ENCODE results near the gene ASTN2.

ASTN2 gene

GRCh38 chr9:117184173-117184572 lies 230.7 kb downstream of the ASTN2 start:
- Histone ChIP-seq H2AFZ (ENCODE audit: low read depth, low read length) (no peak overlapping the region), H4K20me1 (ENCODE audit: insufficient read depth, low read length) (no peaks in the 10 kb centered on the region), H3K4me1 (ENCODE audit: insufficient read depth, low read length) (no peaks in the 10 kb centered on the region), H3K27me3 (ENCODE audit: insufficient read depth, low read length, poor library complexity) (no peaks in the 10 kb centered on the region), H3K9me3 (ENCODE audit: insufficient read depth, low read length, severe bottlenecking) (no peaks in the 10 kb centered on the region), H3K27ac (ENCODE audit: low read length) (no peak overlapping the region), H3K4me2 (ENCODE audit: insufficient read depth, low read length) (no peak overlapping the region), H3K79me2 (ENCODE audit: insufficient read depth, low read length) (no peaks in the 10 kb centered on the region), H3K9ac (ENCODE audit: low read depth, low read length) (no peak overlapping the region), H3K36me3 (ENCODE audit: insufficient read depth, low read length) (no peaks in the 10 kb centered on the region), H3K4me3 (ENCODE audit: low read depth in 1 of 2, low read length in 2 of 2) (no peak overlapping the region)
- DNase-seq: no peak
- no peak for TF ChIP-seq CTCF (IDR thresholded peaks at IDR 0.05; ENCODE audit: borderline replicate concordance, extremely low read depth, low read length, poor library complexity, severe bottlenecking)
- no peak for TF ChIP-seq EZH2 (IDR thresholded peaks at IDR 0.05; ENCODE audit: borderline replicate concordance, low read depth, low read length, severe bottlenecking)
- no peak for ATAC-seq (ENCODE audit: insufficient read depth, low read depth)

GRCh38 chr9:117182046-117182445 lies 232.8 kb downstream of the ASTN2 start:
- no peak overlapping the region for H3K4me2 ChIP-seq (ENCODE audit: insufficient read depth, low read length)
- H3K36me3 ChIP-seq (ENCODE audit: insufficient read depth, low read length): no peaks in the 10 kb centered on the region
- H3K9ac ChIP-seq (ENCODE audit: low read depth, low read length): no peak overlapping the region
- no peak for ATAC-seq (ENCODE audit: insufficient read depth, low read depth)
- H3K9me3 ChIP-seq (ENCODE audit: insufficient read depth, low read length, severe bottlenecking): no peaks in the 10 kb centered on the region
- H3K79me2 ChIP-seq (ENCODE audit: insufficient read depth, low read length): no peaks in the 10 kb centered on the region
- no peak overlapping the region for H3K4me3 ChIP-seq (ENCODE audit: low read depth in 1 of 2, low read length in 2 of 2)
- H3K27ac ChIP-seq (ENCODE audit: low read length): no peak overlapping the region
- no peak for DNase-seq
- H2AFZ ChIP-seq (ENCODE audit: low read depth, low read length): no peak overlapping the region
- no peaks in the 10 kb centered on the region for H3K4me1 ChIP-seq (ENCODE audit: insufficient read depth, low read length)
- no peaks in the 10 kb centered on the region for H4K20me1 ChIP-seq (ENCODE audit: insufficient read depth, low read length)
- no peak for TF ChIP-seq EZH2 (IDR thresholded peaks at IDR 0.05; ENCODE audit: borderline replicate concordance, low read depth, low read length, severe bottlenecking)
- no peak for TF ChIP-seq CTCF (IDR thresholded peaks at IDR 0.05; ENCODE audit: borderline replicate concordance, extremely low read depth, low read length, poor library complexity, severe bottlenecking)
- no peaks in the 10 kb centered on the region for H3K27me3 ChIP-seq (ENCODE audit: insufficient read depth, low read length, poor library complexity)

GRCh38 chr9:117180896-117181445 lies 233.9 kb downstream of the ASTN2 start:
- Histone ChIP-seq H3K9ac (ENCODE audit: low read depth, low read length) (no peak overlapping the region), H3K79me2 (ENCODE audit: insufficient read depth, low read length) (no peaks in the 10 kb centered on the region), H4K20me1 (ENCODE audit: insufficient read depth, low read length) (no peaks in the 10 kb centered on the region), H3K4me3 (ENCODE audit: low read depth in 1 of 2, low read length in 2 of 2) (no peak overlapping the region), H3K27me3 (ENCODE audit: insufficient read depth, low read length, poor library complexity) (no peaks in the 10 kb centered on the region), H3K4me2 (ENCODE audit: insufficient read depth, low read length) (no peak overlapping the region), H3K27ac (ENCODE audit: low read length) (no peak overlapping the region), H3K36me3 (ENCODE audit: insufficient read depth, low read length) (no peaks in the 10 kb centered on the region), H2AFZ (ENCODE audit: low read depth, low read length) (no peak overlapping the region), H3K4me1 (ENCODE audit: insufficient read depth, low read length) (no peaks in the 10 kb centered on the region), H3K9me3 (ENCODE audit: insufficient read depth, low read length, severe bottlenecking) (no peaks in the 10 kb centered on the region)
- TF ChIP-seq EZH2 (IDR thresholded peaks at IDR 0.05; ENCODE audit: borderline replicate concordance, low read depth, low read length, severe bottlenecking): no peak
- ATAC-seq (ENCODE audit: insufficient read depth, low read depth) (no peak), DNase-seq (no peak)

GRCh38 chr9:117178596-117179375 lies 236.1 kb downstream of the ASTN2 start:
- Histone ChIP-seq H3K9ac (ENCODE audit: low read depth, low read length) (no peak overlapping the region), H3K27ac (ENCODE audit: low read length) (no peak overlapping the region), H2AFZ (ENCODE audit: low read depth, low read length) (no peak overlapping the region), H3K4me2 (ENCODE audit: insufficient read depth, low read length) (no peak overlapping the region), H3K4me3 (ENCODE audit: low read depth in 1 of 2, low read length in 2 of 2) (no peak overlapping the region), H4K20me1 (ENCODE audit: insufficient read depth, low read length) (no peaks in the 10 kb centered on the region), H3K4me1 (ENCODE audit: insufficient read depth, low read length) (no peaks in the 10 kb centered on the region), H3K27me3 (ENCODE audit: insufficient read depth, low read length, poor library complexity) (no peaks in the 10 kb centered on the region), H3K9me3 (ENCODE audit: insufficient read depth, low read length, severe bottlenecking) (no peaks in the 10 kb centered on the region), H3K36me3 (ENCODE audit: insufficient read depth, low read length) (no peaks in the 10 kb centered on the region), H3K79me2 (ENCODE audit: insufficient read depth, low read length) (no peaks in the 10 kb centered on the region)
- ATAC-seq (ENCODE audit: insufficient read depth, low read depth): no peak
- TF ChIP-seq CTCF (IDR thresholded peaks at IDR 0.05; ENCODE audit: borderline replicate concordance, extremely low read depth, low read length, poor library complexity, severe bottlenecking) (no peak), EZH2 (IDR thresholded peaks at IDR 0.05; ENCODE audit: borderline replicate concordance, low read depth, low read length, severe bottlenecking) (no peak)
- DNase-seq: no peak

Measured in DND-41 (cell line).